Activated CD8-positive, alpha-beta T cell treated with anti-CD3 and anti-CD28 coated beads for 36 hours (primary cell): Measurements from ENCODE around the gene ZNF512B. TPM values are rescaled to one million over a fixed set of nuclear protein-coding genes. Genes with fewer than 3 reads are reported as not detected.

Source experiments
- ATAC-seq: fragments of 200-7000 bp; cut with Tn5 transposase; one replicate; pipeline ENCODE4 v1.10.0; 2021; ENCODE audit warnings: mild to moderate bottlenecking, moderate library complexity
- CTCF ChIA-PET: fragments of 350-600 bp; sonication (Branson Sonifier 250); formaldehyde crosslinking; loops from one replicate; lab custom pipeline; 2021; ENCODE audit warnings: antibody characterized with exemption; lab: Charles Lee
- POLR2A ChIA-PET: fragments of 350-600 bp; sonication (Branson Sonifier 250); formaldehyde crosslinking; loops from one replicate; lab custom pipeline; 2021; ENCODE audit warnings: antibody characterized with exemption; lab: Charles Lee
- DNase-seq: peaks from one replicate; pipeline ENCODE4 v3.0.0-alpha.2; 2020
- H3K27ac Mint-ChIP-seq: one replicate; pipeline ENCODE4 v1.8.0; 2021; ENCODE audit warnings: mild to moderate bottlenecking, mixed read lengths
- H3K27me3 Mint-ChIP-seq: one replicate; pipeline ENCODE4 v1.8.0; 2021; ENCODE audit warnings: mixed read lengths
- H3K36me3 Mint-ChIP-seq: one replicate; pipeline ENCODE4 v1.8.0; 2021; ENCODE audit warnings: low read depth, mixed read lengths
- H3K4me1 Mint-ChIP-seq: one replicate; pipeline ENCODE4 v1.8.0; 2021; ENCODE audit warnings: low read depth, mixed read lengths
- H3K4me3 Mint-ChIP-seq: one replicate; pipeline ENCODE4 v1.8.0; 2021; ENCODE audit warnings: mild to moderate bottlenecking, moderate library complexity, mixed read lengths
- H3K9me3 Mint-ChIP-seq: one replicate; pipeline ENCODE4 v1.8.0; 2021; ENCODE audit warnings: mixed read lengths
- CTCF ChIP-seq: fragments of 200-600 bp; IDR thresholded peaks from one replicate; pipeline ENCODE4 v1.8.0; 2022; ENCODE audit warnings: antibody characterized with exemption, mild to moderate bottlenecking
- intact Hi-C: fragments of 100-400 bp; cut with micrococcal nuclease; formaldehyde crosslinking; loops from one replicate; pipeline ENCODE4 v1.10.0; 2022
- total RNA-seq, 2 experiments: library from RNA; stranded (reverse); gene quantifications; one replicate each; pipeline ENCODE4 v1.2.3, GENCODE V29; 2021

Gene ZNF512B
- total RNA-seq, 2 experiments from 2014 or later: 7.5 to 8.6 TPM

- no peaks in the 10 kb centered on the region for H3K27me3 Mint-ChIP-seq
- ATAC-seq (no peak), DNase-seq (no peak)
- intact Hi-C loops: no loop called here
- no peak for TF ChIP-seq CTCF
- peaks cover 42% of the 10 kb centered on the region for H3K4me1 Mint-ChIP-seq
- H3K36me3 Mint-ChIP-seq: peaks cover 12% of the 10 kb centered on the region
- H3K27ac Mint-ChIP-seq: no peak overlapping the region
- peaks cover 2% of the 10 kb centered on the region for H3K9me3 Mint-ChIP-seq
- POLR2A ChIA-PET: no interaction called here
- CTCF ChIA-PET: no interaction called here
- H3K4me3 Mint-ChIP-seq: no peak overlapping the region
Observed at GRCh38 chr20:63945031-63945658, 24.6 kb downstream of the ZNF512B start.

GRCh38 chr20:63944078-63944941 lies 25.4 kb downstream of the ZNF512B start:
- Mint-ChIP-seq H3K9me3 (peaks cover 2% of the 10 kb centered on the region), H3K27me3 (no peaks in the 10 kb centered on the region), H3K27ac (no peak overlapping the region), H3K4me3 (no peak overlapping the region), H3K4me1 (peaks cover 35% of the 10 kb centered on the region), H3K36me3 (peaks cover 12% of the 10 kb centered on the region)
- no peak for ATAC-seq
- POLR2A ChIA-PET: no interaction called here
- DNase-seq: no peak
- TF ChIP-seq CTCF: no peak
- CTCF ChIA-PET: no interaction called here
- intact Hi-C loops: no loop called here

GRCh38 chr20:63943808-63944077 lies 26.0 kb downstream of the ZNF512B start:
- no peak for DNase-seq
- Mint-ChIP-seq H3K27ac (no peak overlapping the region), H3K4me3 (no peak overlapping the region), H3K27me3 (no peaks in the 10 kb centered on the region), H3K4me1 (peaks cover 30% of the 10 kb centered on the region), H3K36me3 (peaks cover 12% of the 10 kb centered on the region), H3K9me3 (peaks cover 2% of the 10 kb centered on the region)
- no peak for TF ChIP-seq CTCF
- ChIA-PET POLR2A (no interaction called here), CTCF (no interaction called here)
- intact Hi-C loops: no loop called here
- ATAC-seq: no peak

GRCh38 chr20:63942969-63943807 lies 26.5 kb downstream of the ZNF512B start:
- intact Hi-C loops: no loop called here
- H3K36me3 Mint-ChIP-seq: peaks cover 10% of the 10 kb centered on the region
- peaks cover under 1% of the 10 kb centered on the region for H3K9me3 Mint-ChIP-seq
- H3K4me1 Mint-ChIP-seq: peaks cover 25% of the 10 kb centered on the region
- H3K27ac Mint-ChIP-seq: no peak overlapping the region
- no peak for DNase-seq
- no peak overlapping the region for H3K4me3 Mint-ChIP-seq
- no peak for TF ChIP-seq CTCF
- CTCF ChIA-PET: no interaction called here
- no peaks in the 10 kb centered on the region for H3K27me3 Mint-ChIP-seq
- POLR2A ChIA-PET: interaction anchor here (0.8 to 1.7 kb wide), 2 partner anchors 10 to 37 kb away, joined by 4 read pairs; no protein-coding TSS in a partner anchor
- ATAC-seq: no peak
